Fibroblast of skin of scalp (primary cell): Measurements from ENCODE around the gene CCDC50.

Source experiments
- DNase-seq: peaks from one replicate; pipeline ENCODE4 v3.0.0-alpha.2; 2013

CCDC50 gene

DNA sequence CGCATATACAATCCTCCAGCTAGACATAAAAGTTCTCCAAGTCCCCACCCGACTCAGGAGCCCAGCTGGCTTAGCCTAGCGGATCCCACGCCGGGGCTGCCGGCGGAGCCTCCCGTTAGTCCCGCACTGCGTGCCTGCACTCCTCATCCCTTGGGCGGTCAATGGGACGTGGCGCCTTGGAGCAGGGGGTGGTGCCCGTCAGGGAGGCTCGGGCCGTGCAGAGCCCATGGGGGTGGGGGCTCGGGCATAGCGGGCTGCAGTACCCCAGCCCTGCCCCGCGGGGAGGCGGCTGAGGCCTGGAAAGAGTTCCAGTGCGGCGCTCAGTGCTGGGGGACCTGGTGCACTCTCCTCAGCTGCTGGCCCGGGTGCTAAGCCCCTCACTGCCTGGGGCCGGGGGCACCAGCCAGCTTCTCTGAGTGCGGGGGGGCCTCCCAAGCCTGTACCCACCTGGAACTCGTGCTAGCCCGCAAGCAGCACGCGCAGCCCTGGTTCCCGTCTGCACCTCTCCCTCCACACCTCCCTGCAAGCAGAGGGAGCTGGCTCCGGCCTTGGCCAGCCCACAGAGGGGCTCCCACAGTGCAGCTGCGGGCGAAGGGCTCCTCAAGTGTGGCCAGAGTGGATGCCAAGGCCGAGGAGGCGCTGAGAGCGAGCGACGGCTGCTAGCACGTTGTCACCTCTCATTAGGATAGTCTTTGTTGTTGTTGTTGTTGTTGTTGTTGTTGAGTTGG lies 12.2 kb upstream of the CCDC50 start:
- no peak for DNase-seq

DNA sequence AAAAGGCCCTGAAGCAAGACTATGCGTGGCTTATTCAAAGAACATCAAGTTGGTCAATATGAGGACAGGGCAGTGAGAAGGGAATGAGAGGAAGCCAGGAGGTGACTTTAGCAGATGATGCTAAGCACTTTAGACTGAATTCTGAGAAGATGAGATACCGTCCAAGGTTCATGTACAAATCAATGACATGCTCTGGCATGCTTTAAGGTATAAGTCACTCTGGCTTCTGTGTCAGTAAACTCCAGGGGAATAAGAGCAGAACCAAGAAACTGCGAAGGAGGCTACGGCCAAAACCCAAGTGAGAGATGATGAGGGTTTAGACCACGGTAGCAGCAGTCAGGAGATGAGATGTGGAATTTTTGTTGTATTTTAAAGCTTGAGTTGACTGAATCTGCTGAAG lies 8.9 kb upstream of the CCDC50 start:
- no peak for DNase-seq

DNA sequence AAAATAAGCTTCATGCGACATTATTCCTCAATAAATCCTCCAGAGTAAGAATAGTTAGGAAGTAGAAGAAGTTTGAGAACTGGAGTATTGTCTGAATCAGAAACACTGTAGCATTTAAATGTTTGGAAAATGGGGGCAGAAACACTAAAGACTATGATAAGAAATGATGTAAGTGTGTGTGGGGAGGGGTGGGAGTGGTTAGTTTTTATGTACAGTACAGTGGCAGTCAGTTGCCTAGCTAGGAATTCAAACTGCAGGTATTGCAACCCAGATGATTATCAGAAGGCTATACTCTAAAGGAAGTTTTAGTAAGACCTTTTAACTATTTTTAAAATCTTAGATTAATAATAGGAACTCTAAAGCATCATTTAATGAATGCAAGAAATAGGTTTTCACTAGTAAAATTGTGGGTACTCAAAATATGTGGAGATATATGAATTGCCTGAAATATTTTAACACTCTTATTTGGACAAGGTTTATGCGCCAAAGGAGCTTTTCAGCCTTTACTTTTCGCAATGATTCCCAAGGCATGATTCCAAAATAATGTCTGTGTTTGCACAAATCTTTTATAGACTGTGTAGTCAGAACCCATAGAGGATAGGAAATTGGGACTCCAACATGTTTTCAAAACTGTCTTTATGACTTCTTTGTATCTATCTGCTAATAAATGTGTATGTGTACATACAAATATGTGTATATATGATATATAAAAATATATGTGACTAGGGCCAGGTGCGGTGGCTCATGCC lies 8.0 kb upstream of the CCDC50 start:
- DNase-seq = no peak

DNA sequence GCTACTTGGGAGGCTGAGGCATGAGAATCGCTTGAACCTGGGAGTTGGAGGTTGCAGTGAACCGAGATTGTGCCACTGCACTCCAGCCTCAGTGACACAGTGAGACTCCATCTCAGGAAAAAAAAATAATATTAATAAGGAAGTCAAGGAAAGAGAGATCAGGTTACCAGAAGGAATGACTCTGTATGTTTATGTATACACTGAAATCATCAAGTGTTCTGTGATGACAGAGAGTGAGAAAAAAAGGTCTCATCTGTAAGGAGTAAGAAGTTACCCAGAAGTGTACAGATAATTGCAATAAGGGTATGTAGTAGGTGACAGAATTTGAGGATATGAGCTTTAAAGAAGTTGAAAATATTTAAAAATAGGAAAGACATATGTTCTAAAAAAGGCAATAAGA lies 4.3 kb upstream of the CCDC50 start:
- no peak for DNase-seq

DNA sequence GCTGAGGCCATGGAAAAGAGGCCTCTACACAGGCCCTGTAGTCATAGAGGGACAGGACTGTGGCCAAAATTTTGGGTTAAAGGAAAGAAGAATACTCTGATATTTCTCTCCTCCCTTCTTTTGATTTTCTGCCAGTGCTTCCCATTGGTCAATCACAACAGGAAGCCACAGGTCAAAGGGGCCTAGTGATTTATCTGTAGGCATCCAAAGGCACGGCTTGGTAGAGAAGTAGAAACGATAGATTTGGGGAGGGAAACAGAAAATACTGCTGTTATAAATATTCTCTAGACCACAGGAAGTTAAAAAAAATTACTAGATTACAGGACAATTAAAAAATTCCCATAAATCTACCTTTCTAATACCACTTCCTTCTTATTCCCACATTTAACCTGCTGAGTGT lies 1.7 kb upstream of the CCDC50 start:
- DNase-seq = no peak

DNA sequence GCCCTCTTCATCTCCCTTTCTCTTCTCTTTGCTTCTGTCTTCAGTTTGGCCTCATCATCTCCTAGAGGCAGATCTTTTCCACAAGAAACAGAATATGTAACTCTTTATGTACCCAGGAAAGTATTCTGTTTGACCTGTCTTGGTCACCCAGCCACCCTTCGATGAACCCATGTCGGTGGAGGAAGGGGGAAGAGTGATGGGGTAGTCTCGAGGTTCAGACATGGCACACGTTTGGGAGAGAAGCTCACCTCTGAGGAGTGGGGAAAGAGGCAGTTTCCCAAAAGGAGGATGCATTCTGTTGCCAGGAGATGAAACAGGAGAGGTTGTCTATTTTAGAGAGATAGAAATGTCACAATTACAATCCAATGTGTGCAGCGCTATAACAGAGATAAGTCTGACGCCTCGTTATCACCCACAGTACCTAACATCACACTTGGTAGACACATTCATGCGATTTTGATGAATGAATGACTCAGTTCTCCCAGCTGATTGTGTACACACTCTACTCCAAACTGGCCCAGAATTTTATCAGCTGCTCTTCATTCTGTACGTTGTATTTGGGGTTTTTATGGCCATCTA lies 722 bp upstream of the CCDC50 start:
- DNase-seq = no peak

DNA sequence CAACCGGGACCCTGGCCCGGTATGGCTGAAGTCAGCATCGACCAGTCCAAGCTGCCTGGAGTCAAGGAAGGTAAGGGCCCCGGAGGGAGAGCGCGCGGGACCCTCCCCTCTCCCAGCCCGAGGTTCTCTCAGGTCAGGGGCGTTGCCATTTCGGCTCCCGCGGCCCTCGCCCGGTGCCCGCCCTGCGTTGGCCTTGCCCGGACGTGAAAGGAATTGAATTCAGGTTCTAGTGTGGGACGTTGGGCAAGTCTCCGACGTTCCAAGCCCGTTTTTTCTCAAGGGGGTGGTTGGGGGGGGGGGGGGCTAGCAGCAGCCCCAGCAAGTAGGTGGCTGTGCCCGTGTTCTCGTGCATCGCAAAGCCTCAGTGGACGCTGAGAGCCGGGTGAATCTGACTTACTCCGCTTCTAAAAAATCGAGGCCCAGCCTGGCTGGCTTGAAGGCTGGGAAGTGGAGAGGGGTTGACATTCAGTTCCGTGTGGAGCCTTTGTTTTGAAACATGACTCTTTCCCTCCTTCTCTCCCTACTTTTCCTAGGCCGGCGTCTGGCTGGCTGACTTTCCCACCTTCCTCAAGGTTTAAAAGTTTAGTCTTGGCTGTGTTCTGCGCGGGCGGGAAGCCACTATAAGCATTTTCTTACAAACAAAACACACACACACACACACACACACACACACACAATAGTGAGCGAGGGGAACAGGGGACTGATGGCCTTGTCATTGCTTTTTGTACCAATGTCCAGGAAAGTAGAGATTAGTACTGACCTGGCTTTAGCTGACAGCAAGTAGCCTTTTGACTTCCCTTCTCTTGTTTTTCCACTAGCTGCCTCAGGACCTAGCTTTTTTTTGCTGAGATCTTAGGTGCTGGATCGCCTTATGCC lies 698 bp downstream of the CCDC50 start, which contains the start of gene UTS2B:
UTS2B (minus strand) TSS at position 873 of the 876 bp plus-strand sequence. CDS start 48,337 bp downstream, outside the sequence.
- peak; percentile 68 for DNase-seq

DNA sequence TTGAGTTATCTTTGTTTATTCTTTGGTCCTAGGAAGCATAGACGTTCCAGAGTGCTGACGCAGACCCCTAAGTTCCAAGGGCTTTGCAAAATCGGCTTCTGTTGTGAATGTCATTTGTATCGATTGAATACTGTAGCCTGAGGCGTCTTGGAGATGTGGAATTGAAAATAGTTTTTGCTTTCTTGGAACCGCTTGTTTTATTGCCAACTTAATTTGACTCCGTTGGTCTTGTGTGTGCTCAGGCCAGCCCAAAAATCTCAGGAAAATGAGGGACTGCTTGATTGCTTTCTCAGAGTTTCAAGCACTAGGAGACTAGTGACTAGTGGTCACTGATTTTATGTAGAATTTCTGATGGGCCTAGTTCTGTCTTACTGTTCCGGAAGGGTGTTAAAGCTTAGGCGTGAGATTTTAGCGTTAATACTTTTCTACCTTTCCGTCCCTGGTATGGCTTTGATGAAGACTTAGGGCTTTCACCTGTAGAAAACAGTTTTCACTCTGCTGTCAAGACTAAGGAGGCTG lies 1.4 kb downstream of the CCDC50 start:
- DNase-seq = peak; percentile 69

DNA sequence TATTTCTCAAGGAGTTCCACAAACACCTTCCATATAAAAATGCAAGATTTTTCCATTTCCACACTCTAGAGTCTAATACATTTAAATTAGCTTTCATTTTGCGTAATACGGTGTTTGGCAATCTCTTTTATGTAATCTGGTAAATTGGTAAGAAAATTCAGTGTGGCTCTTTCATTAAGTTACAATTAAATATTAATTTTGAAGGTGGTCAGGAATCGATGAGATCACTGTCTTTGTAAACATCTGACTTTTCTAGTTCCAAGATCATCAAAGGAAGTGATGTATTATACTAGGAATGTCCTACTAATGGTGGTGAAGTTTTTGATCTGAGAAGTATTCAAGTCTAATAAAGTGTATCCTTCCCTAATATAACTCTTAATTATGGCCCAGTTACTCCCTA lies 2.2 kb downstream of the CCDC50 start:
- DNase-seq = peak; percentile 45

DNA sequence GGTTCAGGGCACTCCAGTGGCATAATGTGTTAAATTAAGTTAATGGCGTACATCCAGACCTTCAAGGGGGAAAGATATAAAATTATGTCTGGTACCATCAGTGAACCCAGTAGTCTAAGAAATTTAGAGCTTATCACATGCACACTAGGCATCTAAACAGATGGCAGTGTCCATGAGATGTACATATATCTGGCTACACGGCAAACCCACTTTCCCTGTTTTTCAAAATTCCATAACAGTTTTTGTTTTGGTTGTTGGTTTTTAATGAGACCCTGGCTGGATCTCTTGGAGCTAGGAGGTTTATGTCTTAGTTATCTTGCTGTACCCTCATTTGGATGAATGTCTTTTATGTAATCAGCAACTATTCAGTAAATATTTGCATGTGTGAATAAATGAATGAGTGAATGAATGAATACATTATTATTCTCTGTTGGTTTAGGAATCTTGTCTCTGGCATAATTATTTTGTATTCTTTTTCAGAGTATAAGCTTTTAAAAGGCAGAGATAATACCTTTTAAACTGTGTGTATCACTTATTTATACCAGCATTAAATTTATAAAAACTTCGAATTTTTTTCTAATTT lies 4.2 kb downstream of the CCDC50 start:
- no peak for DNase-seq

DNA sequence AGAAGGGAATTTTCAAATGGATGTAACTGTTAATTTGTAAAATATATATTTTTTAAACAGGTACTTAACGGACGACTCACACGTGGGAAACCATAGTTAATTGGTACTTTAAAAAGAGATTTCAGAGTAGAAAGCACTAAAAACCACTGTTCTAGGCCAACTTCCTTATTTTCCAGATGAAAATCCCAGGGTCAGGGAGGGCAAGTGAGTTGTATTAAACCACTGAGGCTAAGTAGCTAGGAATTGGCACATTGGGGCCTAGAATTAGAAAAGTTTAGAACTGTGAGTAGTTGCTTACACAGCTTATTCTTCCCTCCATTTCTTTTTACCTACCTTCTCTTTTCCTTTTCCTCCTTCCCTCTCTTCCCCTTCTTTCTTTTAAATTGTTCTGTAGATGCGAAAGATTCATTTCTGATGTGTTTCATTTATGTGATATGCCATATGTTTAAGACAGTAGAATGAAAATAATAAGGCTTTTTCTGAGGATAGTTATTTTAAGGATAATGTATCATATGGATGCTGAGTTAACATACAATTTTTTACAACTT lies 5.2 kb downstream of the CCDC50 start:
- no peak for DNase-seq

DNA sequence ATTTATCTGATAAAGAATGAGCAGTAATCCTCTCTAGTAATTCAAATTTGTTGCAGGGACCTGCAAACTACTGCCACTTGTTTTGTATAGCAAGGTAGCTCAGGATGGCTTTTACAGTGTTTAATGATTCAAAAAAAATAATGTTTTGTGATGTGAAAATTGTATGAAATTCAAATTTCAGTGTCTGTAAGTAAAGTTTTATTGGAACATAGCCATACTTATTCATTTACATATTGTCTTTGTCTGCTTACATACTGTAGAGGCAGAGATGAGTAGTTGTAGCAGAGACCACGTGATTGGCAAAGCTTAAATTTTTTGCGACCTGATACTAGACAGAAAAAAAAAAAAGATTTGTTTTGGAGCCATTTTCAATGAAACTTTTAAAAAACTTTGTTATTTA lies 7.6 kb downstream of the CCDC50 start:
- DNase-seq = no peak

DNA sequence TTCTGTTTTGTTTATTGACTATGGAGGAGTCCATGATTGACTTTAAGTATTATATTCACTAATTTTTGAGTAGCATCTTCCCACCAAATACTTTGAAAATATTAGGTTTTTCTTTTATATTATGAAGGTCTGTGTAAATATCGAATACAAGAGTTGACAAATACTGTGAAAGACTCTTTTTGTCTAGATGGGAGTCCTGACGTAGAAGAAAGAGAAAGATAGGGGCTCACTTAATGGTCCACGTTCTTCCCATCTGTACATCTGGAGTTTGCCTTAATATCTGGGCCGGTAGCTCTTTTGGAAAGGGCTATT lies 8.9 kb downstream of the CCDC50 start:
- DNase-seq = no peak

DNA sequence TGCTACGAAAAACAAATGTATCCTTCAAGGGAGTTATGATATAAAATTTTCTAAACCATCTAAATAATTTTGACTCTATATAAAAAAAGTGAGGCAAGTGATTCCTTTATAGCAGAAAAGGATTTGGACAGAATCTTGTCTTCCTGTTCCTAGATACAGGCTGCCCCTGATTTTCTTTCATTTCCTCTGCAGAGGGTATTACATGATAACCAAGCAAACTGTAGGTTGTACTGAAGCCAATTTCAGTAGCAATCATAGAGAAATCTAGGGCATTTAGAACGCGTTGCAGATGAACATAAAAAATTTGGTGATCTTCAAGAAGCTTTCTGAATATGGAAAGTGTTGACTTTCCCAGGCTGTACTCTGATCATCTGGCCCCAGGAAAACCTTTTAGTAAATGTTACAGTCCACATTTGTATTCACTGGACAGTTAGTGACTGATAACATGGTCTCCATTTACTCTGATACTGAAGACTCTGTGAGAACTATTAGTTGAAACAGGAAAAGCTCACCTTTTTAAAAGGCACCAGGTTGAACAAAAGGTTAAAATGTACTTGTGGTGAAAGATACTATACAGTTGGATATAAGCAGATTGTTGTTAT lies 10.2 kb downstream of the CCDC50 start:
- no peak for DNase-seq

DNA sequence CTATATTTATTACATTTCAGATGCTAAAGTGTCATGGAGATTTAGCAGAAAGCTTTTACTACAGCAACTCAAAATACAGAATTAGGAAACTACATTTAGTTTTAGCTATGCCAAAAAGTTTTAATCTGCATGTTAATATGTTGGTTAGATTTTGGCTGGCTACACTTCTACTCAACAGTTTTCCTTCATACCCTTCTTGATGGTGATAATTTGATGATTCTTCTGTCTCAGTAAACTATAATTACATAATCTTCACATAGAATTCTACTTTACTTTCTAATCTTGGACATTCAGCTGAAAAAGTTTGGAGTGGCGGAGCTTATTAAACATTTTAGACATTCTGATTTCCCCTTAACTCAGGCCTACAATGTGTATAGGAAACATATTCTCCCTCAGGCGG lies 11.2 kb downstream of the CCDC50 start:
- DNase-seq = no peak

DNA sequence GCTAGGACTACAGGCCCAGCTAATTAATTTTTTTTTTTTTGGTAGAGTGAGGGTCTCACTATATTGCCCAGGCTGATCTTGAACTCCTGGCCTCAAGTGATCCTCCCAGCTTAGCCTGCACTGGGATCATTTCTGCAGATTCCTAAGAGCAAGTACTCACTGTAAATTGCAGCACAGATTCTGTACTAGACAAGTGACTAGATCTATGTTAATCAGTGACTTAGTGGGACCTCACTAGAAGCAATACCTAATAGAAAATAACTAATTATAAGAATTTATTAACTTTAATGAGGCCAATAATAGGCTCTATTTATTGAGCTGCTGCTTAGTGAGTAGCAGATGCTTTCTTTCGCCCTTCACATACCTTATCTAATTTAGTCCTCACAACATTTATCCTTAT lies 11.8 kb downstream of the CCDC50 start:
- no peak for DNase-seq

DNA sequence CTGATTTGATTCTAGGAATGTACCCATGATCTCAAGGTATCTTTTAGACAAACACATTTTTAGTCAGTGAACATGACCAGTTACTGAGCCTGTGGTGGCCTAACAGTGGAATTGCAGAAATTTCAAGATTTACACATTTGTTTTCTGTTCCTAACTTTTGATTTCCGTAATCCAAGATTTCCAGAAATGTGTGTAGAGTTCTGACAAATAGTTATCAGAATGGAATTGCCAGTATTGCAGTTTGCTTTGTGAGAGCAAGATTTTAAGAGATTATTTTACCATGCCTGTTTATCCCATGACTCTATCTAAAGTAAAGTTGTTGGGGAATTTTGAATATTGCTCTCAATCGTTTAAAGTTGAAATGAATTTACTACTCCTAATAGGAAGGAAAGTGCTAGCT lies 12.8 kb downstream of the CCDC50 start:
- DNase-seq = no peak

DNA sequence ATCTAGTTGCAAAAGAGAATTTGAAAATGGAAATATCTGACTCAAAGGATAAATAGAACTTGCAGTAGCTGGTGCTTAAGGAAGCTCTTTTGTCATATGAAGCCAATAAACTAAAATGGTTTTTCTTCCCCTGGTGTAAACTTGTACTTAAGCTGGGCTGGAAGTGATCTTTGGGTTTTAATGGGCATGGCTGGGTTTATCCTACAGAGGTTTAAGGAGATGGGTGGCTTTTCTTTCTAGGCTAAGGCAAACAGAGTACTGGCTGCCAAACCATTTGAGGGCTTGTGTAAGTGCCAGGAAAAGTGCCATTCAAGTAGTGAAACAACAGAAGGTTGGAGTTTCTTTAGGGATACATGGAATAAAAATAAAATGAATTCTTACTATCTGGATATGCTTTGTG lies 13.2 kb downstream of the CCDC50 start:
- DNase-seq = no peak

DNA sequence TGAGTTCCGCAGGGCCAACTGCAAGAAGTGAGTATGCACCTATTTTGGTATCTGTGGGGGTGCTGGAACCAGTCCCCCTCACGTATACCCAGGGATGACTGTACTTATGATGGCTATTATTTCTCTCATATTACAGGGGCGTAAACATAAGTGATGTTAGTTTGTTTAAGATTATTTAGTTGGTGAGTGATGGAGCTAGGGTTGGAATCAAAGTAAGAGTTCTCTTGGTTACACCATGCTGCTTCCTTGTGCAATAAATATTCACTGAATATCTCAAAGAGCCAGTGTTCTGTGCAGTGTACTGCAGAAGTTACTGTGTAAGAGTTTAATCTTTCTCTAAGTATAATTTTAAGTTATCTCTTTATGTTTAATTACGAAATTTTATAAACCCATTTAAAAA lies 13.9 kb downstream of the CCDC50 start:
- DNase-seq = no peak

DNA sequence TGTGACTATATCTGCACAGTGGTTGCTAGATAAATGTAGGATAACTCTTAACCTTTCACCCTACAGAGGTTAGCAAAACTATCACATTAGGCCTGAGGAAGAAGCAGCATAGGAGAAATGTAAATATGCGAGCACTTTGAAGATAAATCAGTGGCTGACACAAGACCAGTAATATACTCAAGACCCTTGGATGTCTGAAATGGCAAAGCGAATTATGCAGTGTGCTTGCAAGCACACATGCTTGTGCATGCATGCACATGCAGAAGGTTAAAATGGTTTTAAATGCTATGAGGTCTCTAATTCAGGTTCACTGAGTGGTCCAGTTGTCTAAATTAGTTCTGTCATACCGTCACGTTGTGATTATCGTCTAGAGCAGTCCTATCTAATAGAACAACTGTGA lies 14.7 kb downstream of the CCDC50 start:
- DNase-seq = no peak

DNA sequence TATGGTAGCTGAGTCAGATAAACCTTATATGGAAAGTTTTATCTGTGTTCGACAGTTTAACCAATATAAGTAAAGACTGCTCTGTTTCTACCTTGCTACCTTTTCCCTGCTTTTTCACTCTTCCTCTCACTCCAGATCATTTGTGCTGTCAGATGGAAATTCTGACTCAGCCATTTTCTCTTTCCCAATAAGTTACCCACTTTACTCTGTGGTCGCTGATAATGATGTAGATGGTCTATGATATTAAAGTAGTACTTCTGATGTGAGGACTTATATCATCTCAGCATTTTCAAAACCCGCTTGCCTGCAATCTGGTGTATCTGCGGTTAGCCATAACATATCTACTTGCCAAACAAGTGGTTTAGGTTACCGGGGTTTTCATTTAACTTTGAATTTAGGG lies 16.1 kb downstream of the CCDC50 start:
- DNase-seq = no peak

DNA sequence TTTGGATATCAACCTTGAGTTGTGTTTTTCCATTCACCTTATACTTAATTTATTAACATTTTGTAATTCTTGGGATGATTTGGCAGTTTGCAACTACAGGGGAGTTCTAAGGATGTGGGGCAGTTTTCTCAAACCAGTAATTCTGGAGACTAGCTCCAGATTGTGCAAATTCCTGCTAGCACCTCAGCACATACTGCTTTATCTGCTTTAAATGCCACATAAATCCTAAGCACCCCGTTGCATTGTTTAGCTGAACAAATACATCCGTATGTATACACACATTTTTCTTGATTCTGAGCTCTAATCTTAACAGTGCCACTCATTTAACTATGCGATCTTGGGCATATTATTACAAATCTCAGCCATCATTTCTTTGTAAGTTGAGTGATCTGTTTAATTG lies 18.0 kb downstream of the CCDC50 start:
- no peak for DNase-seq
